Cardiac fibroblast (primary cell): ENCODE measurements around the gene PSMD8.
"Not testable (repeated sequence)": the region's sequence is repeated elsewhere in the genome, so short reads cannot be mapped to it uniquely, and the experiment has no call there.

ENCODE experiments used
- DNase-seq, 2 donors: peaks; one replicate each; pipeline versions ENCODE4 v3.0.0 to v3.0.0-alpha.2; 2010; ENCODE audit warnings: low read depth in 2 of 2
- H3K4me3 ChIP-seq, 2 donors: replicated peaks in 1 of 2; 1 replicate in 1 of 2; 2 replicates in 1 of 2; pipeline ENCODE4 v1.5.1; 2011; ENCODE audit warnings: low read depth in 2 of 2, low read length in 2 of 2, mild to moderate bottlenecking in 2 of 2, moderate library complexity in 1 of 2
- TF ChIP-seq, protein P1 (sequence below): IDR thresholded peaks from one replicate; pipeline ENCODE4 v1.5.1; 2011; ENCODE audit warnings: low read depth, mild to moderate bottlenecking, low read length, inconsistent platforms

Gene PSMD8

DNA sequence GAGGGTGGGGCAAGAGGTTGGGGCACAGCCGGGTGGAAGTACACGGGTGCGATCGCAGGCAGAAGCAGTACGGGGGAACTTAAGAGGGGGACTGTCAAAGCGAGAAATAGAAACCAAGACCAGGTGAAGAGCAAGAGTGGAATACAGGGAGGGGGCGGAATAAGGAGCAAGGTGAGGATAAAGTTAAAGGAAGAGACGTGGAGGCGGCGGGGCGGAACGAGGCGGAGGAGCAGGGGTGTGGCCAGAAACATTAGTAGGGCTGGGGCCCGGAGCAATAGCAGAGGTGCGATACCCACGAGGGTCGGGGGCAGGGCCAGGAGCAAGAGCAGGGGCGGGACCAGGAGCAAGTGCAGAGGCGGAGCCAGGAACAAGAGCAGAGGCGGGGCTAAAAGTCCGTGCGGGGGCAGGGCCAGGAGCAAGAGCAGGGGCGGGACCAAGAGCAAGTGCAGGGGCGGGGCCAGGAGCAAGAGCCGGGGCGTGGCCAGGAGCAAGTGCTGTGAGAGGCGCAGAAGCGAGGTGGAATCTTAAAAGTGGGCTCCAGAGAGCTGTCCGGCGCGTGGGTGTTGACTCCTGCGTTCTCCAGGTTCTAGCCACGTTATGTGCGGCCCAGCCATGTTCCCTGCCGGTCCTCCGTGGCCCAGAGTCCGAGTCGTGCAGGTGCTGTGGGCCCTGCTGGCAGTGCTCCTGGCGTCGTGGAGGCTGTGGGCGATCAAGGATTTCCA, 37.6 kb upstream of the PSMD8 start:
- H3K4me3 ChIP-seq: peak overlapping the region; percentile 80 to 89
- DNase-seq: peak; percentile 92
- TF ChIP-seq, protein P1, sequence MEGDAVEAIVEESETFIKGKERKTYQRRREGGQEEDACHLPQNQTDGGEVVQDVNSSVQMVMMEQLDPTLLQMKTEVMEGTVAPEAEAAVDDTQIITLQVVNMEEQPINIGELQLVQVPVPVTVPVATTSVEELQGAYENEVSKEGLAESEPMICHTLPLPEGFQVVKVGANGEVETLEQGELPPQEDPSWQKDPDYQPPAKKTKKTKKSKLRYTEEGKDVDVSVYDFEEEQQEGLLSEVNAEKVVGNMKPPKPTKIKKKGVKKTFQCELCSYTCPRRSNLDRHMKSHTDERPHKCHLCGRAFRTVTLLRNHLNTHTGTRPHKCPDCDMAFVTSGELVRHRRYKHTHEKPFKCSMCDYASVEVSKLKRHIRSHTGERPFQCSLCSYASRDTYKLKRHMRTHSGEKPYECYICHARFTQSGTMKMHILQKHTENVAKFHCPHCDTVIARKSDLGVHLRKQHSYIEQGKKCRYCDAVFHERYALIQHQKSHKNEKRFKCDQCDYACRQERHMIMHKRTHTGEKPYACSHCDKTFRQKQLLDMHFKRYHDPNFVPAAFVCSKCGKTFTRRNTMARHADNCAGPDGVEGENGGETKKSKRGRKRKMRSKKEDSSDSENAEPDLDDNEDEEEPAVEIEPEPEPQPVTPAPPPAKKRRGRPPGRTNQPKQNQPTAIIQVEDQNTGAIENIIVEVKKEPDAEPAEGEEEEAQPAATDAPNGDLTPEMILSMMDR: no peak

DNA sequence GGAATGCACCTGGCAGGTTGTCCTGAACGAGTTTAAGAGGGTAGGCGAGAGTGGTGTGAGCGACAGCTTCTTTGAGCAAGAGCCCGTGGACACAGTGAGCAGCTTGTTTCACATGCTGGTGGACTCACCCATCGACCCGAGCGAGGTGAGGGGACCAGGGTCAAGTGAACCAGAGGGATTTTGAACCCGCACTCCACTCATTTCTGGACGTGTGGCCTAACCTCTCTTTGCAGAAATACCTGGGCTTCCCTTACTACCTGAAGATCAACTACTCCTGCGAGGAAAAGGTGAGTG, 37.1 kb upstream of the PSMD8 start:
- DNase-seq: no peak
- TF ChIP-seq, protein P1: no peak
- H3K4me3 ChIP-seq: peak overlapping the region; percentile 32 to 89

DNA sequence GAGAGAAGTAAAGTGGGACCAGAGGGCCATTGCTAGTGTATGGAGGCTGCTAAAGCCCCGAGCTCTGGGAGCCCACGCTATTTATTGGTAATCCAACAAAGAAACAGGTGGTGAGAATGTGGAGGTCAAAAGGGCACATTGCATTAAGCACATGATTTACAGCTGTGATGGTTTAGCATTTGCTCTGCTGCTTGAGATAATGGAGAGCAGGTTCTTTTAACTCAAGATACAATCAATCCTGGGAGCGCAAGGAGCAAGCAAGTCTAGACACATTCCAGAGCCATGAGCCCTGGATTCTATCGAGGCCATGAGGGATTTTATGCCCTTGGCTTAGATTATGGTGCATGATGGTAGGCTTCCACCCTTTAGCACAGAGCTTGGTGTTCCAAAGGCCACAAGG, 35.4 kb upstream of the PSMD8 start:
- not testable (repeated sequence) for H3K4me3 ChIP-seq
- peak in 1 of 2 donors; percentile 22 for DNase-seq

DNA sequence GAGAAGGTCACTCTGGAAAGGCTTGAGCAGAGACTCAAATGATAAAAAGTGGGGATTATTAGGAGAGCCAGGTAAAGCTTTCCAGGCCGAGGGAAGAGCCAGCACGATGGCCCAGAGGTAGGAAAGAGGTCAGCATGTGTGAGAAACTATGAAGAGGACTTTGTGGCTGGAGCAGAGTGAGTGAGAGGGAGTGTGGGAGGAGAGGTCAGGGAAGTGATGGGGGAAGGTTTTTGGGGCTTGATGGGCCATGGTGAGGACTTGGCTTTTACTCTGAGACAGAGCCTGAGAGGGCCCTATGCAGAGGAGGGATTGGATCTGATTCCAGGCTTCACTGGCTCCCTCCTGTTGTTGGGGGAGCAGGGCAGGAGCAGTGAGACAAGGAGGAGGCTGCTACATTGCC, 33.4 kb upstream of the PSMD8 start:
- H3K4me3 ChIP-seq: no peak overlapping the region
- no peak for DNase-seq
- TF ChIP-seq, protein P1: no peak

DNA sequence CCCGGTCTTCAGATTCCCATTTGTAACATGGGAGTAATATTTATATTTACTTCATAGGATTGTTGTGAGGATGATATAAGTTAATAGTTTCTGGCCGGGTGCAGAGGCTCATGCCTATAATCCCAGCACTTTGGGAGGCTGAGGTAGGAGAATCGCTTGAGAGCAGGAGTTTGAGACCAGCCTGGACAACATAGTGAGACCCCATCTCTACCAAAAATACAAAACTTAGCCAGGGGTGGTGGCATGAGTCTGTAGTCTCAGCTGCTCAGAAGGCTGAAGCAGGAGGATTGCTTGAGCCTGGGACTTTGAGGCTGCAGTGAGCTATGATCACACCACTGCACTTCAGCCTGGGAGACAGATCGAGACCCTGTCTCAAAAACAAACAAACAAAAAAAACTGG, 27.5 kb upstream of the PSMD8 start:
- H3K4me3 ChIP-seq: no peak overlapping the region
- no peak for DNase-seq
- TF ChIP-seq, protein P1: no peak

DNA sequence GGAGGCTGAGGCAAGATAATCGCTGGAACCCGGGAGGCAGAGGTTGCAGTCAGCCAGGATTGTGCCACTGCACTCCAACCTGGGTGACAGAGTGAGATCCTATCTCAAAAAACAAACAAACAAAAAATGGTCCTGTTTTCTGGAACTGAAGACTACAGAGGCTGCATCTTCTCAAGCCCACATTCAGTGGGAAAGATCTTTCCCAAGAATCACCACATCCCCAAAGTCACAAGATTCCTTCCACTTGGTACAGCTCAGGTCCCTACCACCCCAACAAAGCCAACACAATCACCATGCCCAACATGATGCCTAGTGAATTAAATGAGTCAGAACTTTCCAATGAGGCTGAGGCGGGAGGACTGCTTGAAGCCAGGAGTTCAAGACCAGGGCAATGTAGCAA, 23.5 kb upstream of the PSMD8 start:
- H3K4me3 ChIP-seq: no peak overlapping the region
- DNase-seq: no peak
- TF ChIP-seq, protein P1: no peak

DNA sequence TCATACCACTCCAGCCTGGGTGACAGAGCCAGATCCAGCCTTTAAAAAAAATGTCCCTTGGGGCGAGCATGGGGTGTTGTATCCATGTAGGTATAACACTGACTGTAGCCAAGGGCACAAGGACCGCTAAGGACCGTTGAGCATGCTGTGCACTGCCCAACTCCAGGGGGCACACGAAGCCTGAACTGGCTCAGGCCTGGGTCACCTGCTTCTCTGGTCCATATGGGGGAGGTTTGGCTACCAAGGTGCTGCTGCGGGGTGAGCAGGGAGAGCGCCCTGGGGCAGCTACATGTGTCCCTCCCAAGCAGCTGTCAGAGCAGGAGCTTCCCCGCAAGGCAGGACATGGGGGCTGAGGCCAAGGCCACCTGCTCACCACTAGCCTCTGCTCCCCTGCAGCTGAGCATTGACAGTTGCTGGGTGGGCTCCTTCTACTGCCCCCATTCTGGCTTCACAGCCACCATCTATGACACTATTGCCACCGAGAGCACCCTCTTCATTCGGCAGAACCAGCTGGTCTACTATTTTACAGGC, 22.4 kb upstream of the PSMD8 start:
- H3K4me3 ChIP-seq: no peak overlapping the region
- DNase-seq: no peak
- TF ChIP-seq, protein P1: no peak
